HL-60 (cell line): ENCODE results near the gene ZNF343.

Experiments
- DNase-seq, 2 experiments: peaks; one replicate each; pipeline ENCODE4 v3.0.0-alpha.2; 2010 to 2020; ENCODE audit warnings: low read depth in 1 of 2, low spot score in 1 of 2
- H3K27ac ChIP-seq: fragments of 250-450 bp; sonication (Bioruptor Pico); replicated peaks from 2 replicates; pipeline ENCODE4 v1.5.1; 2020; ENCODE audit warnings: mild to moderate bottlenecking, moderate library complexity
- H3K27me3 ChIP-seq: fragments of 250-450 bp; sonication (Bioruptor Pico); 2 replicates; pipeline ENCODE4 v1.5.1; 2021; ENCODE audit warnings: mild to moderate bottlenecking, moderate library complexity; ENCODE audit not compliant: insufficient read depth, poor library complexity, severe bottlenecking
- H3K4me3 ChIP-seq: replicated peaks from 2 replicates; pipeline ENCODE4 v1.5.1; 2011; ENCODE audit warnings: mild to moderate bottlenecking, control low read depth, low read length; ENCODE audit not compliant: insufficient read depth
- GABPA ChIP-seq: IDR thresholded peaks from 2 replicates; pipeline ENCODE4 v1.6.1; 2012; ENCODE audit warnings: low read depth
- POLR2AphosphoS5 ChIP-seq: IDR thresholded peaks from 2 replicates; pipeline ENCODE4 v1.6.1; 2012; ENCODE audit warnings: low read depth
- SPI1 ChIP-seq: IDR thresholded peaks from 2 replicates; pipeline ENCODE4 v1.6.1; 2012; ENCODE audit warnings: low read depth, mild to moderate bottlenecking, borderline replicate concordance
- TF ChIP-seq, protein P1 (sequence below): IDR thresholded peaks from one replicate; pipeline ENCODE4 v1.5.1; 2011; ENCODE audit warnings: low read length, control low read depth, inconsistent platforms; ENCODE audit not compliant: insufficient read depth
- TF ChIP-seq, protein P2 (sequence below): IDR thresholded peaks from 2 replicates; pipeline ENCODE4 v1.6.1; 2012; ENCODE audit warnings: low read depth; ENCODE audit not compliant: insufficient replicate concordance

ZNF343 gene

GRCh38 chr20:2476742-2477615, 31.7 kb downstream of the ZNF343 start:
- Histone ChIP-seq H3K27me3 (no peaks in the 10 kb centered on the region), H3K27ac (no peak overlapping the region), H3K4me3 (no peak overlapping the region)
- TF ChIP-seq, protein P1, sequence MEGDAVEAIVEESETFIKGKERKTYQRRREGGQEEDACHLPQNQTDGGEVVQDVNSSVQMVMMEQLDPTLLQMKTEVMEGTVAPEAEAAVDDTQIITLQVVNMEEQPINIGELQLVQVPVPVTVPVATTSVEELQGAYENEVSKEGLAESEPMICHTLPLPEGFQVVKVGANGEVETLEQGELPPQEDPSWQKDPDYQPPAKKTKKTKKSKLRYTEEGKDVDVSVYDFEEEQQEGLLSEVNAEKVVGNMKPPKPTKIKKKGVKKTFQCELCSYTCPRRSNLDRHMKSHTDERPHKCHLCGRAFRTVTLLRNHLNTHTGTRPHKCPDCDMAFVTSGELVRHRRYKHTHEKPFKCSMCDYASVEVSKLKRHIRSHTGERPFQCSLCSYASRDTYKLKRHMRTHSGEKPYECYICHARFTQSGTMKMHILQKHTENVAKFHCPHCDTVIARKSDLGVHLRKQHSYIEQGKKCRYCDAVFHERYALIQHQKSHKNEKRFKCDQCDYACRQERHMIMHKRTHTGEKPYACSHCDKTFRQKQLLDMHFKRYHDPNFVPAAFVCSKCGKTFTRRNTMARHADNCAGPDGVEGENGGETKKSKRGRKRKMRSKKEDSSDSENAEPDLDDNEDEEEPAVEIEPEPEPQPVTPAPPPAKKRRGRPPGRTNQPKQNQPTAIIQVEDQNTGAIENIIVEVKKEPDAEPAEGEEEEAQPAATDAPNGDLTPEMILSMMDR: peak; percentile 13
- TF ChIP-seq POLR2AphosphoS5: no peak
- no peak for DNase-seq

DNA sequence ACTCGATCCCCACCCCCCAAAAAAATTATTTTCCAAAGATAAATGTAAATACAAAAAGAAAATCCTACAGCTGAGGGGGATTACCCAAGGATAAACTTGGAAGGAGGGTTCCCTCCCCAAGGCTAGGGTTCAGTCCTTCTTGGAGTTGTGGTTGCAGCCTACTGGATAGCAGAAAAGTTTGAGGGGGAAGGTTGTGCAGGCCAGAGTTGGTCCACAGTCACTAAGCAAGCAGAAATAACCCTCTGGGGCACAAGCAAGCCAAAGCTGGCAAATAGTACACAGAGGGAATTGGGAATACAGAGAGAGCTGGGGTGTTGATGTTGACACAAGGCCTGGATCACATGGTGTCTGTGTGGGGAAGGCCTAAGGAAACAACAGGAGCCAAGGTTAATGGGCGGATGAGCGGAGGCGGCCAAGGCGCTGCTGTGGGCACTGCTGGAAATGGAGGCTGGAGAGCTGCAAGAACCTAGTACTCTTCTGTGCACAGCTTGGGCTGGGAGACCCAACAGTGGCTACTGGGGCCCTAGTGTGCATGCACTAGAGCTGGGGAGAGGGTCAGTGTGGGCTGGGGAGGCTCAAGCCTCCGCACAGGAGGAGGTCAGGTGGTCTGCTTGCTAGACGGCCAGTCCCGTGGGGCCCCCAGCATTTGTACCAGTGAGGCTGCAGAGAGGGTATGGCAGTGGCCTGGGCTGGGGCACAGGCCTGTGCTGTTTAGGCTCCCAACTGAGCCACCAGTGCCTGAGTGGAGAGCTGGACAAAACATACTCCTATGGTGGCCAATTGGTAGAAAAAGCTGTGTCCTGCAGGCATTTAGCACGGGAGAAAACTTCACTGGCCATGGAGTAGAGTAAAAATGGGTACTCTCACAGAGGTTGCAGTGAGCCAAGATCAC, 32.6 kb downstream of the ZNF343 start:
- TF ChIP-seq, protein P1: no peak
- TF ChIP-seq SPI1: no peak
- no peak for TF ChIP-seq GABPA
- TF ChIP-seq, protein P2, sequence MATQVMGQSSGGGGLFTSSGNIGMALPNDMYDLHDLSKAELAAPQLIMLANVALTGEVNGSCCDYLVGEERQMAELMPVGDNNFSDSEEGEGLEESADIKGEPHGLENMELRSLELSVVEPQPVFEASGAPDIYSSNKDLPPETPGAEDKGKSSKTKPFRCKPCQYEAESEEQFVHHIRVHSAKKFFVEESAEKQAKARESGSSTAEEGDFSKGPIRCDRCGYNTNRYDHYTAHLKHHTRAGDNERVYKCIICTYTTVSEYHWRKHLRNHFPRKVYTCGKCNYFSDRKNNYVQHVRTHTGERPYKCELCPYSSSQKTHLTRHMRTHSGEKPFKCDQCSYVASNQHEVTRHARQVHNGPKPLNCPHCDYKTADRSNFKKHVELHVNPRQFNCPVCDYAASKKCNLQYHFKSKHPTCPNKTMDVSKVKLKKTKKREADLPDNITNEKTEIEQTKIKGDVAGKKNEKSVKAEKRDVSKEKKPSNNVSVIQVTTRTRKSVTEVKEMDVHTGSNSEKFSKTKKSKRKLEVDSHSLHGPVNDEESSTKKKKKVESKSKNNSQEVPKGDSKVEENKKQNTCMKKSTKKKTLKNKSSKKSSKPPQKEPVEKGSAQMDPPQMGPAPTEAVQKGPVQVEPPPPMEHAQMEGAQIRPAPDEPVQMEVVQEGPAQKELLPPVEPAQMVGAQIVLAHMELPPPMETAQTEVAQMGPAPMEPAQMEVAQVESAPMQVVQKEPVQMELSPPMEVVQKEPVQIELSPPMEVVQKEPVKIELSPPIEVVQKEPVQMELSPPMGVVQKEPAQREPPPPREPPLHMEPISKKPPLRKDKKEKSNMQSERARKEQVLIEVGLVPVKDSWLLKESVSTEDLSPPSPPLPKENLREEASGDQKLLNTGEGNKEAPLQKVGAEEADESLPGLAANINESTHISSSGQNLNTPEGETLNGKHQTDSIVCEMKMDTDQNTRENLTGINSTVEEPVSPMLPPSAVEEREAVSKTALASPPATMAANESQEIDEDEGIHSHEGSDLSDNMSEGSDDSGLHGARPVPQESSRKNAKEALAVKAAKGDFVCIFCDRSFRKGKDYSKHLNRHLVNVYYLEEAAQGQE: no peak
- no peak for TF ChIP-seq POLR2AphosphoS5
- Histone ChIP-seq H3K27ac (no peak overlapping the region), H3K4me3 (no peak overlapping the region), H3K27me3 (no peaks in the 10 kb centered on the region)
- no peak for DNase-seq

DNA sequence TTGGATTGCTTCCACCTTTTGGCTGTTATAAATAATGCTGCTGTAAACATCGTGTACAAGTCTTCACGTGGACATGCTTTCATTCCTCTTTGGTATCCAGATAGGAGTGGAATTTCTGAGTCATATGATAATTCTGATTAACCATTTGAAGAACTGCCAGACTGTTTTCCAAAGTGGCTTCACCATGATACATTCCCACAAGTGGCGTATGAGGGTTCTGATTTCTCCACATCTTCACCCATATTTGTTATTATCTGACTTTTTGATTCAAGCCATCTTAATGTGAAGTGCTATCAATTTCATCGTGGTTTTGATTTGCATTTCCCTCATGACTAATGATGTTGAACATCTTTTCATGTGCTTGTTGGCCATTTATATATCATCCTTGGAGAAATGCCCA, 35.2 kb downstream of the ZNF343 start:
- TF ChIP-seq, protein P1: no peak
- no peak for TF ChIP-seq GABPA
- H3K27ac ChIP-seq: no peak overlapping the region
- no peak for DNase-seq
- H3K27me3 ChIP-seq: no peaks in the 10 kb centered on the region
- H3K4me3 ChIP-seq: no peak overlapping the region

DNA sequence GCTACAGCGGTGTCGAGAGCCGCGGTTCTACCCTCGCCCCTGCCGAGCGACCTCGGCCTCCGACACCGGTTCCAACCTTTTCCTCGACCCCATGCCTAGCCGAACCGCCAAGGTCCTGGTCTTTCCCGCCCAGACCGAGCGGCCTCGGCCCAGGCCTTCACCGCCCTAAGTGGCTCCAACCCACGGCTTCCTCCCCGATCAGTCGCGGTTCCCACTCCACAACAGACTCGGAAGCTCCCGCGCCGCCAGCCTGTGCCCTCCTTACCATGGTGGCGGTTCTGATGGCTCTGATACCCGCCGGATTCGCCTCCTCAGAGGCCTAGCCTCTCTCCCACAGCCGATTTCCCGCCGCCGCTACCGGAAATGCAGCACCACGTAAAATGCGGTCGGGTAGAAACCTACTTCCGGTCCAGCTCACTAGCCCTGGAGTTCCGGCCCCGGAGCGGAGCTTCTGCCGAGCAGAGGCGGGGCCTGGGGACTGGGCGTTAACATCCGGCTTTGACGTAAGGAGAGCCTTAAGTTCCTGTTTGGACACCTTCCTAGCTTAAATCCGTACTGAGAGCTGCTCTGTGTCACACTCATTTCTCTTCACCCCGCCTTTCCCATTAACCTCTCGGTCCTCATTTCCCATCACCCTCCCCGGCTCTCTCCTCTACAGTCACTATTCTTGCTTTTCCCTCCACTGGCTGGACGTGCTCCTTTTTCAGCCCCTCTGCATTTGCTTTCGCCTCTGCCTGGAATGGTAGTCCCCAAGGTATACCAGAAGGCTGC, 38.1 kb downstream of the ZNF343 start, which contains the start of gene SNRPB:
TSS of gene SNRPB (minus strand) at position 367 of the 771 bp plus-strand sequence. CDS start at position 268, 99 bp downstream.
- TF ChIP-seq GABPA (peak; percentile 100), SPI1 (no peak), POLR2AphosphoS5 (peak; percentile 99)
- TF ChIP-seq, protein P2: peak; percentile 80
- TF ChIP-seq, protein P1: no peak
- peak; percentile 99 for DNase-seq
- H3K27me3 ChIP-seq: no peaks in the 10 kb centered on the region
- peak within 1 kb of the TSS; percentile 99 for H3K27ac ChIP-seq
- H3K4me3 ChIP-seq: peak within 1 kb of the TSS; percentile 79
